ENCODE data around the gene UST. TPM values are rescaled to one million over a fixed set of nuclear protein-coding genes. Genes with fewer than 3 reads are reported as not detected.

Gene UST
- total and polyA plus RNA-seq, 4 donors, result 8.4 to 21.5 (median 14.1) TPM

GRCh38 chr6:148704400-148705246, 42.2 kb upstream of the UST start:
- 89 to 94% methylated on average over 7 of the region's 7 CpGs for WGBS, 2 donors

GRCh38 chr6:148708707-148709106, 38.1 kb upstream of the UST start:
- WGBS, 2 donors, result 71 to 81% methylated on average over 1 of the region's 1 CpG
- intact Hi-C loops (cut with DNase I), result loop anchor here in 1 of 2 donors (5.0 kb wide), 1 partner anchor 34 kb away; no protein-coding TSS in a partner anchor
- H3K27ac ChIP-seq (ENCODE audit: low read depth in 1 of 2, low read length in 2 of 2), result no peak overlapping the region
- no peak for ATAC-seq (ENCODE audit: low FRiP score)
- H3K9me3 ChIP-seq (ENCODE audit: control insufficient read depth, low read length), result no peaks in the 10 kb centered on the region
- no peak for DNase-seq
- no peaks in the 10 kb centered on the region for H3K36me3 ChIP-seq (ENCODE audit: control insufficient read depth in 1 of 2, insufficient read depth in 2 of 2, low read length in 1 of 2)
- H3K4me3 ChIP-seq (ENCODE audit: low read length in 2 of 2), result no peak overlapping the region
- no peaks in the 10 kb centered on the region for H3K27me3 ChIP-seq (ENCODE audit: control insufficient read depth in 1 of 2, insufficient read depth in 2 of 2, low read length in 1 of 2)
- H3K4me1 ChIP-seq (ENCODE audit: control insufficient read depth in 1 of 2, insufficient read depth in 2 of 2, low read length in 2 of 2), result peaks cover 0 to 8% of the 10 kb centered on the region in 2 donors

More at GRCh38 chr6:148704400-148705246, 42.2 kb upstream of the UST start:
- Histone ChIP-seq H3K27me3 (ENCODE audit: control insufficient read depth in 1 of 2, insufficient read depth in 2 of 2, low read length in 1 of 2) (no peaks in the 10 kb centered on the region), H3K36me3 (ENCODE audit: control insufficient read depth in 1 of 2, insufficient read depth in 2 of 2, low read length in 1 of 2) (no peaks in the 10 kb centered on the region), H3K9me3 (ENCODE audit: control insufficient read depth, low read length) (no peaks in the 10 kb centered on the region), H3K4me1 (ENCODE audit: control insufficient read depth in 1 of 2, insufficient read depth in 2 of 2, low read length in 2 of 2) (peaks cover 5 to 6% of the 10 kb centered on the region in 2 donors), H3K4me3 (ENCODE audit: low read length in 2 of 2) (no peak overlapping the region), H3K27ac (ENCODE audit: low read depth in 1 of 2, low read length in 2 of 2) (no peak overlapping the region)
- intact Hi-C loops (cut with DNase I), result loop anchor here in 1 of 2 donors (5.0 kb wide), 1 partner anchor 38 kb away; no protein-coding TSS in a partner anchor
- ATAC-seq (ENCODE audit: low FRiP score), result no peak
- no peak for DNase-seq

- no peak overlapping the region for H3K27ac ChIP-seq (ENCODE audit: low read depth in 1 of 2, low read length in 2 of 2)
- WGBS, 2 donors, result 8 to 18% methylated on average over 1 of the region's 1 CpG
- H3K27me3 ChIP-seq (ENCODE audit: control insufficient read depth in 1 of 2, insufficient read depth in 2 of 2, low read length in 1 of 2), result no peaks in the 10 kb centered on the region
- H3K9me3 ChIP-seq (ENCODE audit: control insufficient read depth, low read length), result no peaks in the 10 kb centered on the region
- H3K4me1 ChIP-seq (ENCODE audit: control insufficient read depth in 1 of 2, insufficient read depth in 2 of 2, low read length in 2 of 2), result peaks cover 0 to 11% of the 10 kb centered on the region in 2 donors
- intact Hi-C loops (cut with DNase I), result loop anchor here in 1 of 2 donors (5.0 kb wide), 1 partner anchor 33 kb away; no protein-coding TSS in a partner anchor
- no peak overlapping the region for H3K4me3 ChIP-seq (ENCODE audit: low read length in 2 of 2)
- no peak for ATAC-seq (ENCODE audit: low FRiP score)
- H3K36me3 ChIP-seq (ENCODE audit: control insufficient read depth in 1 of 2, insufficient read depth in 2 of 2, low read length in 1 of 2), result no peaks in the 10 kb centered on the region
- DNase-seq, result no peak
Observed at GRCh38 chr6:148709577-148709976, 37.3 kb upstream of the UST start.

DNA sequence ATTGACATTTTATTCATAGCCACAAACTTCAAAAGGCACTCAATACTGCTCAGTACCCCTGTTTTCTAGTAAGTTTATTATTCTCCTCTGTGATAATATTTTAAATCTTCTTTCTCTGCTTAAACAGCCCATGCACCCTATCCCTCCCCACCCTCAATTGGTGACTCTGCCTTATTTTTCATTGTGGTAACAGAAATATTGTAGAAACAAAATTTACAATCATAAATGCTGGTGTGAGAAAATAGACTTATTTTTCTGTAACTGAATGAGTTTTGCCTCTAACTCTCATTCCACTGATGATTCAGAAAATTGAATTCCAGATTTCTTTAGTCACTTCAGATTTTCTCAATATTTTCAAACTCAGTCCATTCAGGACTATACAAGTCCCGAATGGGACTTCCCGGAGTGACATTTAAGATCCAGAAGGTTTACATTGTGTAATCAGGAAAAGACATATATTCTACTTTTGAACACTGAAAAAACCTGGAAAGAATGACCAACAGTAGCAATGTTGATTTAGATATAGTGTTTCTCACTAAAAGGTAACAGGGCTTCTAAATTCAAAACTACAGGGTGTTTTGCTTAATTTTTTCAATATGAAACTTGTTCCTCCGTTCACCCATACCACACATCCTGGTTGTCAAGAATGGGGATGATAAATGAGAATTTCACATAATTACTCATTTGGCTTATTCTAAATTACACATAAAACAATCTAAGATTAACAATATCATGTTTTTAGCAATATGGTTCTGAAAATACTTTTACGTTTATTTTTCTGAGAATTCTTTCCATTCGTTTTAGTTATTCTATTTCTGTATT, 34.8 kb upstream of the UST start:
- H3K27ac ChIP-seq (ENCODE audit: low read depth in 1 of 2, low read length in 2 of 2), result no peak overlapping the region
- no peaks in the 10 kb centered on the region for H3K9me3 ChIP-seq (ENCODE audit: control insufficient read depth, low read length)
- H3K4me3 ChIP-seq (ENCODE audit: low read length in 2 of 2), result no peak overlapping the region
- ATAC-seq (ENCODE audit: low FRiP score) (no peak), DNase-seq (no peak)
- no peaks in the 10 kb centered on the region for H3K36me3 ChIP-seq (ENCODE audit: control insufficient read depth in 1 of 2, insufficient read depth in 2 of 2, low read length in 1 of 2)
- 8 to 19% methylated on average over 5 of the region's 5 CpGs for WGBS, 2 donors
- H3K27me3 ChIP-seq (ENCODE audit: control insufficient read depth in 1 of 2, insufficient read depth in 2 of 2, low read length in 1 of 2), result no peaks in the 10 kb centered on the region
- H3K4me1 ChIP-seq (ENCODE audit: control insufficient read depth in 1 of 2, insufficient read depth in 2 of 2, low read length in 2 of 2), result peaks cover 0 to 11% of the 10 kb centered on the region in 2 donors
- intact Hi-C loops (cut with DNase I), result no loop called here

- Histone ChIP-seq H3K4me1 (ENCODE audit: control insufficient read depth in 1 of 2, insufficient read depth in 2 of 2, low read length in 2 of 2) (peaks cover 0 to 11% of the 10 kb centered on the region in 2 donors), H3K36me3 (ENCODE audit: control insufficient read depth in 1 of 2, insufficient read depth in 2 of 2, low read length in 1 of 2) (no peaks in the 10 kb centered on the region), H3K9me3 (ENCODE audit: control insufficient read depth, low read length) (no peaks in the 10 kb centered on the region), H3K27ac (ENCODE audit: low read depth in 1 of 2, low read length in 2 of 2) (no peak overlapping the region), H3K27me3 (ENCODE audit: control insufficient read depth in 1 of 2, insufficient read depth in 2 of 2, low read length in 1 of 2) (no peaks in the 10 kb centered on the region), H3K4me3 (ENCODE audit: low read length in 2 of 2) (no peak overlapping the region)
- intact Hi-C loops (cut with DNase I), result no loop called here
- WGBS, 2 donors, result 96 to 100% methylated on average over 1 of the region's 1 CpG
- DNase-seq (no peak), ATAC-seq (ENCODE audit: low FRiP score) (no peak)
Observed at GRCh38 chr6:148713033-148713738, 33.6 kb upstream of the UST start.

GRCh38 chr6:148713921-148714320, 32.9 kb upstream of the UST start:
- intact Hi-C loops (cut with DNase I), result no loop called here
- Histone ChIP-seq H3K27me3 (ENCODE audit: control insufficient read depth in 1 of 2, insufficient read depth in 2 of 2, low read length in 1 of 2) (no peaks in the 10 kb centered on the region), H3K27ac (ENCODE audit: low read depth in 1 of 2, low read length in 2 of 2) (no peak overlapping the region), H3K9me3 (ENCODE audit: control insufficient read depth, low read length) (no peaks in the 10 kb centered on the region), H3K4me1 (ENCODE audit: control insufficient read depth in 1 of 2, insufficient read depth in 2 of 2, low read length in 2 of 2) (peaks cover 0 to 11% of the 10 kb centered on the region in 2 donors), H3K4me3 (ENCODE audit: low read length in 2 of 2) (no peak overlapping the region), H3K36me3 (ENCODE audit: control insufficient read depth in 1 of 2, insufficient read depth in 2 of 2, low read length in 1 of 2) (no peaks in the 10 kb centered on the region)
- ATAC-seq (ENCODE audit: low FRiP score) (no peak), DNase-seq (no peak)
- 0 to 3% methylated on average over 1 of the region's 1 CpG for WGBS, 2 donors

DNA sequence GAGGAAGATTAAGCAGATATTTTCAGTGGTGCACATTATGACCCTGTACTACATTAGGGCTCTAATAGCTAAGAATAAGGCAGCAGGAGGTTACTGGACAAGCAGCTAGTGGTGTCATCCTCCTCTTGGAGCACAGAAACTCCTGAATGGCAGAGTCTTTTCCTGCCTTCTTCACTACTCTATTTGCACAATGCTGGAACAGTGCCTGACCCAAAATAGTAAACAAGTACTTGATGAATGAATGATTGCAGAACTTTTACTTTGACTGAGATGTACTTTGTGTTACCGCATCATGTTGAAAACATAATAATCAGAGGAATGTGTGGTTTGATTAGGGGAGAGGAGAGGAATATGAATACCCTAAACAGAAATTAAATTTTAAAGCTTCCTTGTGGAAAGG, 30.0 kb upstream of the UST start:
- Histone ChIP-seq H3K27me3 (ENCODE audit: control insufficient read depth in 1 of 2, insufficient read depth in 2 of 2, low read length in 1 of 2) (no peaks in the 10 kb centered on the region), H3K4me1 (ENCODE audit: control insufficient read depth in 1 of 2, insufficient read depth in 2 of 2, low read length in 2 of 2) (peaks cover 0 to 3% of the 10 kb centered on the region in 2 donors), H3K4me3 (ENCODE audit: low read length in 2 of 2) (no peak overlapping the region), H3K36me3 (ENCODE audit: control insufficient read depth in 1 of 2, insufficient read depth in 2 of 2, low read length in 1 of 2) (no peaks in the 10 kb centered on the region), H3K9me3 (ENCODE audit: control insufficient read depth, low read length) (no peaks in the 10 kb centered on the region), H3K27ac (ENCODE audit: low read depth in 1 of 2, low read length in 2 of 2) (no peak overlapping the region)
- 46 to 49% methylated on average over 1 of the region's 1 CpG for WGBS, 2 donors
- DNase-seq (no peak), ATAC-seq (ENCODE audit: low FRiP score) (no peak)
- intact Hi-C loops (cut with DNase I), result no loop called here

GRCh38 chr6:148720406-148720805, 26.4 kb upstream of the UST start:
- no peaks in the 10 kb centered on the region for H3K36me3 ChIP-seq (ENCODE audit: control insufficient read depth in 1 of 2, insufficient read depth in 2 of 2, low read length in 1 of 2)
- H3K9me3 ChIP-seq (ENCODE audit: control insufficient read depth, low read length), result no peaks in the 10 kb centered on the region
- DNase-seq (no peak), ATAC-seq (ENCODE audit: low FRiP score) (no peak)
- no peak overlapping the region for H3K4me3 ChIP-seq (ENCODE audit: low read length in 2 of 2)
- peaks cover 0 to 5% of the 10 kb centered on the region in 2 donors for H3K4me1 ChIP-seq (ENCODE audit: control insufficient read depth in 1 of 2, insufficient read depth in 2 of 2, low read length in 2 of 2)
- 7 to 33% methylated on average over 3 of the region's 3 CpGs for WGBS, 2 donors
- H3K27me3 ChIP-seq (ENCODE audit: control insufficient read depth in 1 of 2, insufficient read depth in 2 of 2, low read length in 1 of 2), result no peaks in the 10 kb centered on the region
- intact Hi-C loops (cut with DNase I), result no loop called here
- no peak overlapping the region for H3K27ac ChIP-seq (ENCODE audit: low read depth in 1 of 2, low read length in 2 of 2)

Data from aorta (tissue), 5 donors.